GM12874 (cell line): ENCODE results near the gene UBE2L5.

Experiments used
- CTCF ChIP-seq: IDR thresholded peaks from 2 replicates; pipeline ENCODE4 v1.5.1; 2011; ENCODE audit warnings: low read depth, mild to moderate bottlenecking, control low read depth, low read length, moderate library complexity; ENCODE audit not compliant: insufficient read depth

The UBE2L5 gene

DNA sequence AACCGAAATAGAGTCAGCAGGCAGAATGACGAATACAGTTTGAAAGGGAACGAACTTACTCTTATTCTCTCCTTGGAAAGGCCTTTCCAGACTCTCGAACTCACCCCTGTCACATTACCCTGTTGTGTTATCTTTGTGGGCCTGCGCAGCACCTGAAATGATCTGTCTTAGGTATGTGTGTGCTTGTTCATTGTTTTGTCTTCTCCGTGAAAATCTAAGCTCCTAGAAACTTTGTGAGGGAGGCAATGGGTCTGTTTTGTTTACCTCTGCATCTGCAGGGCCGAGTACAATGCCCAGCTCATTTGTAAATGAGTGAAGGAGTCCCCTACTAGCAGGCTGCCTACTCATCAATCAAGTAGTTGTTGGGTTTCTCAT, 23.8 kb downstream of the UBE2L5 start:
- no peak for TF ChIP-seq CTCF

DNA sequence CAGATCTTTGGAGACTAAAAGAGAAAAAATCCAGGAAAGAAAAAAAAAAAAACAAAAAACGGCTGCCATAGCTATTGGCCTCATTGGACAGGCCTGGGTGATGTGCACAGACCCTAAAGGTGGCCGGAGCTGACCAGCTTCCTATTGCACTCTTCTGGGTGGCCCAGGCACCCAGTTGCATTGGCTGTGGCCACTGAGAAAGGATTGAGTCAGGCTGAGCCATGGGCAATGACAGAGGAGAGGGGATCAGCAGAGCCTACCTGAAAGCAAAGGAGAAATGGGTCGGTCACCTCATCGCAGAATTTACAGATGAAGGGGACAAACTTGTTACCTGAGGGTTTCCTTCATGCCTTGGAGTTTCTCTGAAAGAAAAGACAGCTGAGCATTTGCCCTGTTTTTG, 26.1 kb downstream of the UBE2L5 start:
- TF ChIP-seq CTCF = no peak

DNA sequence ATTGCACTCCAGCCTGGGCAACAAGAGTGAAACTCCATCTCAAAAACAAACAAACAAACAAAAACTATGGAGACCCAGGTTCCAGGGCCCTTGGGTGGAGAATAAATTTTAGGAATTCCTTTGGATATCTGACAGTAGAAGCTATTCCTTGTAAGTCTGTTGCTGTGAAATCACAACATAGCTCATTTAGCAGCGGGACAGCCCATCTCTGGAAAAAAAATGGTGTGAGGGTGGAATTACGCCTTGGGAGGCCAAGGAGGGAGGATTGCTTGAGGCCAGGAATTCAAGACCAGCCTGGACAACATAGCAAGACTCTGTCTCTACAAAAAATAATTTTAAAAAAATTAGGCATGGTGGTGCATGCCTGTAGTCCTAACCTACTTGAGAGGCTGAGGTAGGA, 27.8 kb downstream of the UBE2L5 start:
- no peak for TF ChIP-seq CTCF

DNA sequence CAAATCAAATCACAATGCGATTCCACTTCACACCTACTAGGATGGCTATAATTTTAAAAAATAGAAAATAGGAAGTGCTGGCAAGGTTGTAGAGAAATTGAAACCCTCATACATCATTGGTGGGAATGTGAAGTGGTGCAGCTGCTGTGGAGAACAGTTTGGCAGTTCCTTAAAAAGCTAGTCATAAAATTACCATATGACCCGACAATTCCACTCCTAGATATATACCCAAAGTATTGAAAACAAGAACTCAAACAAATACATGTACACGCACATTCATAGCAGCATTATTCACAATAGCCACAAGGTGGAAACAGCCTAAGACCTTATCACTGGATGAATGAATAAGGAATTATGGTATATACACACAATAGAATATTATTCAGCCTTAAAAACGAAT, 31.4 kb downstream of the UBE2L5 start:
- TF ChIP-seq CTCF = no peak

DNA sequence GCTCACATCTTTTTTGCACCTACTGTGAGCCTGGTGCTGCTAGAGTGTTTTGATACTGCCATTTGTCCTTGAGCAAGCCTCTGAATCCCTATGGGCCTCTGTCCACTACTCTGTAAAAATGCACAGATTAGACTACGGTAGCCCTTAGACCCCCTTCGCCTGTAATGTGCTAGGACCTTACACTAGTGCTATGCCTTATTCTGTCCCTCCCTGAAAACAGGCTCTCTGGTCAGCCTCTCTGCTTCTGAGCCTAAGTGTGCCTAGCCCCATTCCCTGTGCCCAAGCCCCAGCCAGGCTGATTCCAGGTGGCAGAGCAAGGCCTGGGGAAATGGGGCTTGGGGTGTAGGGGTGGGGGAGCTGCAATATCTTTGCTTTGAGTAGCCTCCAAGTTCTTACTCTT, 32.7 kb downstream of the UBE2L5 start:
- TF ChIP-seq CTCF = no peak

DNA sequence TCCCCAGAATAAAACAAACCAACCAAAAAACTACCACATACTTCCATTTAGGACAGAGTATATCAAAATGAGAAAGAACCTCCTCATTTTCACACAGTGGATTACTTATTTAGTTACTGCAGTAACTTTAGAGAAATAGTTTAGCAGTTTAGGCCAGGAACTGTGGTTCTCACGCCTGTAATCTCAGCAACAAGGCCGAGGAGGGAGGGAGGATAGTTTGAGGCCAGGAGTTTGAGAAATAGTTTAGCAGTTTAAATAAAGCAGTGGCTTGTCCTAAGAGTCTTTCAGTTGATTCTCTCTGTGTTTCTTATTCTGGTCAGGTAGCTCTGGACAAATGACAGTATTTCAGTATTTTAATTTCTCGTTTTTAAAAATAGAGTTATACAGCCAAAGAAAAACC, 34.0 kb downstream of the UBE2L5 start:
- no peak for TF ChIP-seq CTCF

GRCh38 chr13:30457306-30457891, 35.1 kb downstream of the UBE2L5 start:
- no peak for TF ChIP-seq CTCF

GRCh38 chr13:30463787-30464495, 41.6 kb downstream of the UBE2L5 start:
- no peak for TF ChIP-seq CTCF
